ENCODE results near the gene SCARB1.

SCARB1 gene

GRCh38 chr12:124736115-124737039 is 127.3 kb downstream of the SCARB1 start:
- TF ChIP-seq, protein P1, sequence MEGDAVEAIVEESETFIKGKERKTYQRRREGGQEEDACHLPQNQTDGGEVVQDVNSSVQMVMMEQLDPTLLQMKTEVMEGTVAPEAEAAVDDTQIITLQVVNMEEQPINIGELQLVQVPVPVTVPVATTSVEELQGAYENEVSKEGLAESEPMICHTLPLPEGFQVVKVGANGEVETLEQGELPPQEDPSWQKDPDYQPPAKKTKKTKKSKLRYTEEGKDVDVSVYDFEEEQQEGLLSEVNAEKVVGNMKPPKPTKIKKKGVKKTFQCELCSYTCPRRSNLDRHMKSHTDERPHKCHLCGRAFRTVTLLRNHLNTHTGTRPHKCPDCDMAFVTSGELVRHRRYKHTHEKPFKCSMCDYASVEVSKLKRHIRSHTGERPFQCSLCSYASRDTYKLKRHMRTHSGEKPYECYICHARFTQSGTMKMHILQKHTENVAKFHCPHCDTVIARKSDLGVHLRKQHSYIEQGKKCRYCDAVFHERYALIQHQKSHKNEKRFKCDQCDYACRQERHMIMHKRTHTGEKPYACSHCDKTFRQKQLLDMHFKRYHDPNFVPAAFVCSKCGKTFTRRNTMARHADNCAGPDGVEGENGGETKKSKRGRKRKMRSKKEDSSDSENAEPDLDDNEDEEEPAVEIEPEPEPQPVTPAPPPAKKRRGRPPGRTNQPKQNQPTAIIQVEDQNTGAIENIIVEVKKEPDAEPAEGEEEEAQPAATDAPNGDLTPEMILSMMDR (IDR thresholded peaks at IDR 0.05; ENCODE audit: low read depth, low read length), result no peak
- no peak overlapping the region for H3K4me3 ChIP-seq (ENCODE audit: low read depth, low read length)
- no peak for DNase-seq (ENCODE audit: low read depth, low spot score)

DNA sequence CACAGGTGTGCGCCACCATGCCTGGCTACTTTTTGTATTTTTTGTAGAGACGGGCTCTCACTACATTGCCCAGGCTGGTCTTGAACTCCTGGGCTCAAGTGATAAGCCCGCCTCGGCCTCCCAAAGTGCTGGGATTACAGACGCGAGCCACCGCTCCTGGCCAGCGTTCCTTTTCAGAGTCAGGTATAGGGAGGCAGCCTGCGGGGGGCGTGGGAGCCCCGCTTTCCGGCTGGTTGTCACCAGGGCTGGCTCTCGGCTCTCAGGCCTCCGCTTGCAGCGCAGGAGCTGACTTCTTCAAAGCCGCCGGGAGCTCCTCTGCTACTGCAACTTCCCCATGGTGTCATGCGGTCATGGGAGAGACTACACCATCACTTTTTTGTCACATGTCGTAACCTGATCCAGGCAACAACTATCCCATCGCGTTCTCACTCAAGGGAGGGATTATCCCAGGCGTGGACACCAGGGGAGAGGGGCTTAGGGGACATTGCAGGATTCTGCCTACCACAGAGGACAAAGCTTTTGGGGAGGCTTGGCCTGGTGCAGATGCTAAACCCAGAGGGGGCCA is 129.4 kb downstream of the SCARB1 start:
- no peak for DNase-seq (ENCODE audit: low read depth, low spot score)
- TF ChIP-seq, protein P1 (IDR thresholded peaks at IDR 0.05; ENCODE audit: low read depth, low read length), result no peak
- H3K4me3 ChIP-seq (ENCODE audit: low read depth, low read length), result no peak overlapping the region
- in situ Hi-C loops (cut with HindIII; ENCODE audit: low sequenced_read_pairs), result no loop called here

More at GRCh38 chr12:124736115-124737039, 127.3 kb downstream of the SCARB1 start:
- in situ Hi-C loops (cut with HindIII; ENCODE audit: low sequenced_read_pairs), result no loop called here

DNA sequence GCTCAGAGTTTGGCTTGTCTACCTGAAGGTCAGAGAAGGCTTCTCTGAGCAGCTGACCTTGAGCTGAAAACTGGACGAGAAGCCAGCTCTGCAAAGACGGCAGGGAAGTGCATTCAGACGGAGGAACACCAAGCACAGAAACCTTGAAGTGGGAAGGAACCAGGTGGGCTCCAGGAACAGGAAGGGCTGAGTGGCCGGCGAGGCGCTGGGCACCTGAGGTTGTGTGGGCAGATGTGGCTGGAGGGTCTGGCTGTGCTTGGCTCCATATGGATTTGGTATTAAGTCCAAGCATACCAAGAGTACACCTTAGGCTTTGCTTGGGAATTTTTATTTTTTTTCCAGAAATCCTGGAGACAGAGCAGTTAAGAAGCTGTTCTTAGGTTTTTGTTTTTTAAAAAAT is 130.6 kb downstream of the SCARB1 start:
- H3K4me3 ChIP-seq (ENCODE audit: low read depth, low read length), result no peak overlapping the region
- in situ Hi-C loops (cut with HindIII; ENCODE audit: low sequenced_read_pairs), result no loop called here
- no peak for DNase-seq (ENCODE audit: low read depth, low spot score)
- TF ChIP-seq, protein P1 (IDR thresholded peaks at IDR 0.05; ENCODE audit: low read depth, low read length), result no peak

DNA sequence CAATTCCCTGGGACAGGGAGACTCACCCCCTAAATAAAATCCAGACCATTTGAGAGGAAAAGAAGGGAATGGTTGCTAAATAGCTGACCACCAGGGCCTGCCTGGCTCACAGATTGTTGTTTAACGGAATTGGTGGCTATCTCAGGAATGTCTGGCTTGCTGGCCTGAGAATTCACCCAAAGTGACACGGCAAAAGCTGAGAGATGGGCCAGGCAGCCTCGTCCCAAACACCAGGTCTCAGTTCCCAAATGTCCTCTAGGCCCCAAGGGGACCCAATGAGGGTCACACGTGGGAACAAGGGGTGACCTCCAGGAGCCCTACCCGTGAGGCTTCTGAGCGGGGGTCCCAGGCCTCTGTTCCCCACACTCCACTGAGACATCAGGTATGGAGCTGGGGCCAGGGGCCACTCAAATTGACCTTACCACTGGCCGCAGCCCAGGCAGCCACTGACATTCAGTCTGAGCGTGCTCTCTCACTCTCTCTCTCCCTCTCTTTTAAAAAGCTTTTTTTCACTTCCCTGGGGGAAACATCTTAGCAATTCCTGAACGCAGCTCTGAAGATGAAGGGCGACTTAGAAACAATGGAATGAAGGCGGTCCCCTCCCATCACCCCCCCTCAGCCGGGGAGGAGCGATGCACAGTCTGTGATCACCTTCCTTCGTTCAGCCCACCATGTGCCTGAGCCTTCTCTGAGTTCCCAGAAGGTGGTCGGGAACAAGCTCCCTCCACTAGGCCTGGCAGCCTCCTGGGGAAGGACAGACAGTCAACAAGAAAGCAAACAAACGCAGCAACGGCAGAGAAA is 131.2 kb downstream of the SCARB1 start:
- TF ChIP-seq, protein P1 (IDR thresholded peaks at IDR 0.05; ENCODE audit: low read depth, low read length), result no peak
- H3K4me3 ChIP-seq (ENCODE audit: low read depth, low read length), result no peak overlapping the region
- DNase-seq (ENCODE audit: low read depth, low spot score), result no peak
- in situ Hi-C loops (cut with HindIII; ENCODE audit: low sequenced_read_pairs), result no loop called here

DNA sequence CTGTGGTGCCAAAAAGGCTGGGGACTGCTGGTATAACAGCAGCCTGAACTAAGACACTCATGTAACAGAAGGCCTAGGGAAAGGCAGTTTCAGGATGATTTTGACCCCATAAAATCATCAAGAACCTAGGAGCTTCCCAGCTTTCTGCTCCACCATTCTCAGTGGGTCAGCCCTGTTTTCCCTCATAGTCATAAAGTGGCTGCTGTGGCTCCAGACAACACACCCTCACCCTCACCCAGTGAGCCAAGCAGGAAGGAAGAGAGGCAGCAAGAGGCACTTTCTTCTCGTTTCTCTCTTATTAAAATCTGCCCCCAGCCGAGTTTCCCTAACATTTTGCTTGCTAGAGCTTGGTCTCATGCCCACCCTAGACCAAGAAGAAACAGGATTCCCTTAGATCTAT is 131.8 kb downstream of the SCARB1 start:
- TF ChIP-seq, protein P1 (IDR thresholded peaks at IDR 0.05; ENCODE audit: low read depth, low read length), result no peak
- no peak for DNase-seq (ENCODE audit: low read depth, low spot score)
- in situ Hi-C loops (cut with HindIII; ENCODE audit: low sequenced_read_pairs), result no loop called here
- H3K4me3 ChIP-seq (ENCODE audit: low read depth, low read length), result no peak overlapping the region

DNA sequence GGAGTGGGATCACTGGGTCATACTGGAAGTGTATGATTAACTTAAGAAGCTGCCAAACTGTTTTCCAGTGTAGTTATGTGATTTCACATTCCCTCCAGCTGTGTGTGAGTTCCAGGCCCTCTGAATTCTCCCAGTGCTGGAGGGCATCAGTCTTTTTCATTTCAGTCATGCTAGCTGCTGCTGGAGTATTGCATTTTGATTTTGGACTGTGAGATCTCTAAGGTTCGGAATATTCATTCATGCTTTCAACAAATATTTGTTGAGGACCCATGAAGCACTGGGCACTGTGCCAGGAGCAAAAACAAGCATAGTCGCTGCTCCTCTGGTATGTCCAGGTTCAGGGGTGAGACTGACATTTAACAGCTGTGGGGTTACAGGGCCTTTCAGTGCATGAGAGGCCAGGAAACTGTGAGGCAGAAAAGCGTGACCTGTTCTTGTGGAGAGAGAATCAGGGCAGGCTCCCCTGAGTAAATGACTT is 133.2 kb downstream of the SCARB1 start:
- H3K4me3 ChIP-seq (ENCODE audit: low read depth, low read length), result no peak overlapping the region
- in situ Hi-C loops (cut with HindIII; ENCODE audit: low sequenced_read_pairs), result no loop called here
- TF ChIP-seq, protein P1 (IDR thresholded peaks at IDR 0.05; ENCODE audit: low read depth, low read length), result no peak
- DNase-seq (ENCODE audit: low read depth, low spot score), result peak; percentile 58

Data from astrocyte of the spinal cord (primary cell).